PFSK-1 (cell line): Measurements from ENCODE around the gene FYB1.

ENCODE experiments used
- POLR2AphosphoS5 ChIP-seq: IDR thresholded peaks from 2 replicates; pipeline ENCODE4 v1.6.1; 2012; ENCODE audit warnings: low read depth, mild to moderate bottlenecking, control low read depth, low read length, moderate library complexity
- SIN3A ChIP-seq: IDR thresholded peaks from 2 replicates; pipeline ENCODE4 v1.6.1; 2012; ENCODE audit warnings: mild to moderate bottlenecking, low read length, moderate library complexity, borderline replicate concordance; ENCODE audit not compliant: insufficient read depth

DNA sequence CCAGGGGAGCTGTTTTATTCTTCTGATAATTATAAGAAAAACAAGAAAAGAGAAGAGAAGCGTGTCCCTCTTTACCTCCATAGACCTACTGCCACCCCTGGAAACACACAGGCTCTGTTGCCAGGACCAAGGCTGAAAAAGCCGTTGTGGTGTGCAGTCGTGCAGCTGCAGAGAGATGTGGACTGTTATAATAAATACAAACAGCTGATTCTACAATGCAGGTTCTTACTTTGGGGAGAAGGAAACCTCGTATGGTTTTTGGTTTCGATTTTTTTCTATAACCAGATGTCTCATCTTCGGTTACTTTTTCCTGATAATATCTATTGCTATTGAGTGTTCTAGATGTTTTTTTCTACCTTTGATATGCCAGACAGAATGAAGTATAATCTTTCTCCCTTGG, 28.1 kb downstream of the FYB1 start:
- TF ChIP-seq SIN3A (no peak), POLR2AphosphoS5 (no peak)
